GM18858 (cell line): ENCODE measurements around the gene EPGN.

Source experiments
- ATAC-seq: cut with Tn5 transposase; IDR thresholded peaks from one replicate; pipeline ENCODE4 v1.9.1; 2021; ENCODE audit not compliant: unreplicated experiment

Gene EPGN, protein sequence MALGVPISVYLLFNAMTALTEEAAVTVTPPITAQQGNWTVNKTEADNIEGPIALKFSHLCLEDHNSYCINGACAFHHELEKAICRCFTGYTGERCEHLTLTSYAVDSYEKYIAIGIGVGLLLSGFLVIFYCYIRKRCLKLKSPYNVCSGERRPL

DNA sequence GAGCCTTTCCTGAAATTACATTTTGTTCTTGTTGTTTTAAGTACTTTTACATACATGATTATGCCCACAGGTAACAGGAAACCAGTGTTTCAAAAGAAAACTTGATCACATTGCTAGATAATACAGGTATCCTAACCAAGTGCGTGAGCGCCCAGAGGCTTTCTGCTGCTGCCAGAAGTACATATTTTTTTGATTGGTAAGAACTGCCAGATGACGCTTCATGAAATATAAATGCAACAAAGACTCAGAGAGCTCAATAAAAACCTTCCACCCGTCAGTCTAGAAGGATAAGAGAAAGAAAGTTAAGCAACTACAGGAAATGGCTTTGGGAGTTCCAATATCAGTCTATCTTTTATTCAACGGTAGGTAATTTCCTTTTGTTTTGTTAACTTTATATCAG, at the start of gene EPGN:
Gene EPGN (plus strand): TSS at position 256 of the 400 bp plus-strand sequence. CDS start 64 bp downstream, at position 320.
- no peak for ATAC-seq

DNA sequence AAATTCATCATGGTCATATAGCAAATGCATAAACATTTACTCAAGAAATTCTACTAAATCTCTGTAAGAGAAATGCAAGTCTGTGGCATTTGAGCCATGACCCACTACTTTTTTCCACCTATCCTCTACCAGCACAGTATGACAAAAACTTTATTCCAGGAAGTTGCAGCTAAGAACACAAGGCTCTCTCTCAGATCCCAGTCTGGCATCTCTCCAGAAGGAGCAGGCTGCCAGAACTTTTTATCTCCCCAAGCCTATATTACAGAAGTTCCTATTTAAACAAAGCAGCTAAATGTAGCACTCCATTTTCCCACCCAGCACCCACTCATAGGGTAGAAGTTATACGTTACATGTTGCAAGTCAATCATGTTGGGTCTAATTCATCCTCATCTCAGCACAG, 49.3 kb upstream of the EPGN start:
- no peak for ATAC-seq

DNA sequence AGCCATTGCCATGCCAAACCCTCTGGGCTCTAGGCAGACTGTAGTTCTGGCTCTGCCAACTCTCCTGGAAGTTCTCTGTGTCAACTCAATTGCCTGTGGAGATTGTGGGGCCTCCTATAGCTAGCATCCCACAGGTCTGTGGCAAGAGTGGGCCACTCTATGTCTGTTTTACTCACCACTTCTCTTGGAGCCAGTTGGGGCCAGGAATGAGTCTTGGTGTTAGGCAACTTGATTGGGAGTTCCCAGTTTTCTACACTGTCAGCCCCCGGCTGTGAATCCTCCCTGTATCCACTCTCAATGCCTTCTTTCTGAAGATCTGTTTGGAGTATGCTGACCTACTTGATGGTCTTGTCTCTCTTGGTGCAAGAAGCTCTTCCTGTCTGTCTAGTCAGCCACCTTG, 48.2 kb upstream of the EPGN start:
- no peak for ATAC-seq

DNA sequence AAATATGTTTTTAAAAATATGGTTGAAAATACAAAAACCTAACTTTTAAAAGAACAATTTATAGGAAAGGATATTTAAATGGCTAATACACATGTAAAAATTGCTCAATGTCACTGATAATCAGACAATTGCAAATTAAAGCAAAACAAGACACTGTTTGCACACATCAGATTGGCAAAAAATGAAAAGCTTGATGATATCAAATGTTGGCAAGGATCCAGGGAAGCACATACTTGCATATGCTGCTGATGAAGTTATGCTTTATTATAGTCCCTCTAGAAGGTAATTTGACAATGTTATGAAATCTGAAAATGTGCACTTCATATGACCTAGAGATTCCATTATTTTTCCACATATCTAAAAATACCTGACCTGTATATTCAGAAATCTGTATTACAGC, 45.7 kb upstream of the EPGN start:
- ATAC-seq: no peak

DNA sequence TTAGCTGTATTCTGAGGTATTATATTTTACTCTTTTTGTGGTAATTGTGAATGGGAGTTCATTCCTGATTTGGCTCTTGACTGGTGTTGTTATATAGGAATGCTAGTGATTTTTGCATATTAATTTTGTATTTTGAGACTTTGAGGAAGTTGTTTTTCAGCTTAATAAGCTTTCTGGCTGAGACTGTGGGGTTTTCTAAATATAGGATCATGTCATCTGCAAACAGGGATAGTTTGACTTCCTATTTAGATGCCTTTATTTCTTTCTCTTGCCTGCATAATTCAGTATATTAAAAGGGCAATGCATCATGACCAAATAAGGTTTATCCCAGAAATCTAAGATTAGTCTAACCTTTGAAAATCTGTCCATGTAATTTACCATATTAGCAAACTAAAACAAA, 44.7 kb upstream of the EPGN start:
- no peak for ATAC-seq

DNA sequence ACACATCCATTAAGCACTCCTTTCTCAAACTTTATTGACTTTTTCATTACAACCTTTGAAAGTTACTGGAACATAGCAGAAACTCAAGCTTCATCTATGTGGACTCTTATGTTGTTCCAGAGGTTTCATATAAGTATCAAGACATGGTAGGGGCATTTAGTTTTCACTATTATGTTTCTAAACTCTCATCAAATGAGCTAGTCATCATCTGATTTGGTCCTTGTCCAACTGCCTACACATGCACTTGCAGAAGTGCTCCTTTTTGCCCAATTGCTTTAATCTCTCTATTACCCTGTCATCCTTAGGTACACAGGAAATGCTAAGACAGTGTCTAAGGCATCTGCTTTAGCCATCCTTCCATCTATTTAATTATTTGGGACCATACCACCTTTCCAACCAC, 42.2 kb upstream of the EPGN start:
- ATAC-seq: no peak

DNA sequence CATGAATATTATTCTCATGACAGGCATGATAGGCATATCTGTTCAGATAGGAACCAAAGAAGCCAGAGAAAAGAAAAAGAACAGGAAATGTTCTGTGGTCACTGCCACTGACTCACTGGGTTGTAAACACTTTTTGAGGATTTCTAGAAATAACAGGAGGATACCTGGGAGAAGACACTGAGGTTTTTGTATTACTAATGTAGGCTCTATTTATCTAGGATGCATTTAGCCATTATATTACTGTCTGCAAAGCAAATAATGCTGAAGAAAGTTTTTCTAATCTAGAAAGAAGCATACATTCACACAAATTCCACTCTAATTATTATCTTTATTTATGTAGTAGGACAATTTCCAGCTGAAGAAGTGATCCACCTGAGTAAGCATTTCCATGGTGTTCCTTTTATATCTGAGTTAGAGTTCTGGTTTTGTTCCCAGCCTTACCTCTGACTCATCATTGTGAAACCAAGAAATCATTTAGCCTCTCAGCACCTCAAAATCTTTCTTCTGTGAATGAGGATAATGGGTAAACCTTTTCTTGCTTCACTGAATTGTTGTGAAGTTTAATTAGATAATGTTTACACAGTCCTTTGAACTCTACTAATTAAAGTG, 40.2 kb upstream of the EPGN start:
- no peak for ATAC-seq

DNA sequence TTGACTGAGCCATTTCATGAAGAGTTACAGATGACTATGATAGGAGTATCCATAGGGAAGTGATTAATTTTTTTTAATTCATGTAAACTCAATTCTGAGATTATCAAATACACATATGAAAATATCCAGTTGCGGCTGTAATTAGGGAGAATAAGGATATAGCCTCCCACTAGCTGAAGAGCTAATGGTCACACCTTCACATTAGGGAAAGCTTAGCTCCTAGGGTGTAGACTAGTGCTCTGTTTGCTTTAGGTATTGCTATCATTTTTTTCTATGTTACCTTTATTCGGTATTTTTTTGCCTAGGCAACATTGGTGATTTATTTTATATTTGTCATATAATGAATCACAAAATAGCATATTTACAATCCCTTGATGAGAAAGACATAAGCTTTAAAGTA, 39.6 kb upstream of the EPGN start:
- no peak for ATAC-seq

DNA sequence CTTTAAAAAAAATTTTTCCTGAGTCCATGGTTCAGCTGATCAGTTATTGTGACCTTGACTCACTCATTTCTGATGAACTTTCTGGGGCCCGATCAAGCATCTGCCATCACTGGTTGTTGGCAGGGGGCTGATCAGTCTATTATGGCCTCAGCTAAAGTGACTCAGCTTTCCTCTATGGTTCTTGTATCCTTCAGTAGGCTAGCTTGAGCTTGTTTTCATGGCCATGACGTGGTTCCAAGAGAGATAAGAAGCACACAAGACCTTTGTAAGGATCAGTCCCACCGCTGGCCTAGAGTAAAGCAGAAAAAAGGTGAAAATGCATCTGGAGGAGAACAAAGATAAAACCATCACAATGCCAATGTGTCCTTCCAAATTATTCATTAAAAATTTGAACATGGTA, 29.8 kb upstream of the EPGN start:
- no peak for ATAC-seq

DNA sequence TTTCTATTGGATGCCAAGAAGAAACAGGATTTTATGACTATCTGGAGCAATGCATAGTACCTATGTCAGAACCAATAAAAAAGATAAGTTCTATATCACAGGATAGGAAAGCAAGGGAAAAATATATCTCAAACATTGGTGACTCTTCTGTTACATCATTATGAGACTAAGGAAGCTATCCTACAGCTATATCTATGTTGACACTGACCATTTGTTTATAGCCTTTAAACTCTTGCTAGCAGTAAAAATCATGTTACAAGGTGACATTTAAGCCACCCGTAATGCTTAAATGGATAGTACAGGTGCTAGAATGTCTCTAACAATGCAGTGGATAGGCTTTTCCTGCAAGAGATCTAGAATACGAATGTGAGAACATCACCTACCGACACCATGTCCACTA, 28.6 kb upstream of the EPGN start:
- no peak for ATAC-seq

DNA sequence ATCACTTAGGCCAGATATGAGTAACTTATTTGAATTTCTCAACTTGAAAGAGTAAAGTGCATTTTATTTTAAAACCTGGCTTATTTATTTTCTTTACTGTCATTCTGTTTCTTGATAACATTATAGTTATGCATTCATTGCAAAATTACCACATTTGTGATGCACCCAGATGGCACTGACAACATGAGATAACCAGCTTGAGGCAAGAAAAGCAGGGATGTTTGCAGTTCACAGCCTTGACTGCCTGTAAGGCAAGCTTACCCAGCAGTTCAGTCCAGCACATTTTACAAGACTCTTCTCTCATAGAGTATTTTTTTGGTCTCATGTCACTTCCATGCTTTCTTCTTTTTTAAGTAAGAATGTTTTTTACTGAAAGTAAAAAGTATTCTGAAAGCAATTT, 25.3 kb upstream of the EPGN start:
- ATAC-seq: no peak

DNA sequence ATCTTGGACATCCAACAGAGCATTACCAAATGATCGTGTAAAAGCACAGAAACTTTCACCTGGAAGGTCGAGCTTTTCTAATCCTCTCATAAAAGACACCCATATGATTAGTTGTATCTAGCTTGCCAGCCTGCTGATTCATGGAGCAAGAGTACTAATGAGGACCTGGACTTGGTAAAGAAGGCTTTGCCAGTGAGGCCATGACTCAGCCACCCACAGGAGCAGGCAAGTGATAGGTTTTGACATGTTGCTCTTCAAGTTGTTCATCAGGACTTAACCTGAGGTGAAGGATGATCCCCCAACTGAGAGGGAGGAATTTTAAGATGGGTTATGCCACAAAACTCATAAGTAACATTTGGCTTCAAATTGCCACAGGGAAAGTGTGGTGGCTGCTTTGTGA, 24.7 kb upstream of the EPGN start:
- ATAC-seq: no peak

DNA sequence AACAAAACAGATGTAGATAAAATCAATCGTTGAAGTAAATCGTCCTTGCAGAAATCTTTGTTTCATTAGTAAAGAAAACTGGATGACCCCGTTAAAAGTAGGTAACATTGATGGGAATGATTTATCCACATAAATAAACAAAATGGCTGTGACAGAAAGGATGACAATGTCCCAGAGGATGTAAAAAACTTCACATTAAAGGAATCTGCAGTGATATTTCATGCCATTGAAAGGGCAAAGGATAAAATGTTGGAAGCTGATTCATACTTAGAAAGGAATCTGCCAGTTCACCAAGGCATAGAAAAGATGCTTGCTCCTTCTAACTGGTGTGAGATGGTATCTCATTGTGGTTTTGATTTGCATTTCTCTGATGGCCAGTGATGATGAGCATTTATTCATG, 24.2 kb upstream of the EPGN start:
- ATAC-seq: no peak

DNA sequence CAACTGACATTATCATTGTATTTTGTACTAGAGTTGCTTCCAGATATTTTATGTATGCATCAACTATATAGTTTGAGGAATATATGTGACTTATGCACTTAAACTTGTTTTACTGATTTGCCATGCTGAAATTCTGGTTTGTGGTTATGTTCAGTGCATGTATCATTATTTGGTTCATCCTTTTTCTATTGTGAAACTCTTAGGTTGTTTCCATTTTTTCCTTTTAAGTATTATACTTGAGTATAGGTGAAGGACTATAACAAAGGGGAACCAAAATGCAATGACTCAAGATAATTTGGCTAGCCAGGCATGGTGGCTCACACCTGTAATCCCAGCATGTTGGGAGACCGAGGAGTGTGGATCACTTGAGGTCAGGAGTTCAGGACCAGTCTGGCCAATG, 21.1 kb upstream of the EPGN start:
- ATAC-seq: no peak

DNA sequence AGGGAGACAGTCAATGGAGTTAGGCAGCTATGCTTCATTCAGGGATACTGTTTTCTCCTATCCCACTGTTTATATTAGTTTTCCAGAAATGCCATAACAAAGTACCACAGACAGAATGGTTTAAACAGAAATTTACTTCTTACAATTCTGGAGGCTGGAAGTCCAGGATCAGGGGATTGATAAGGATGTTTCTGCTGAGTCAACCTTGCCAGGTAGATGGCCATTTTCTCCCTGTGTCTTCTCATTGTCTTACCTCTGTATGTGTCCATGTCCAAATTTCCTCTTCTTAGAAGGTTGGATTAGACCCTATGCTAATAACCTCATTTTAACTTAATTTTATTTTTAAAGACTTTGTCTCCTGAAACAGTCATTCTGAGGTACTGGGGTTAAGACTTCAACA, 20.5 kb upstream of the EPGN start:
- ATAC-seq: no peak

DNA sequence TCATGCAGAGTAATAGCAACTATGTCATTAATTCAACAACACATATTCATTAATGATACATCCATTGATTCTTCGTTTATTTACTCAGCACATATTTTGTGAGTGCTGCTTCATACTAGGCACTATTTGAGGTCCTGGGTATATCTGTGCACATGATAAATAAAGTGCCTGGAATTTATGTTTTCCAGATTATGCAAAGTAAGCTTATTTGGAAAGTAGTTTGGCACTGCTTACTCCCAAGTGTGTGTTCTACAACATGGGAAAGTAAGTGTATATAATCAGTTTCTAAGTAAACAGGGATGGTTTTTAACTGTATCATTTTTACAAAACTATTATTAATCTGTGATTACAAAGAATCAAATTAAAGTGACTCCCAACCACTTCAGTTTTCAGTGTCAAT, 16.8 kb upstream of the EPGN start:
- no peak for ATAC-seq

DNA sequence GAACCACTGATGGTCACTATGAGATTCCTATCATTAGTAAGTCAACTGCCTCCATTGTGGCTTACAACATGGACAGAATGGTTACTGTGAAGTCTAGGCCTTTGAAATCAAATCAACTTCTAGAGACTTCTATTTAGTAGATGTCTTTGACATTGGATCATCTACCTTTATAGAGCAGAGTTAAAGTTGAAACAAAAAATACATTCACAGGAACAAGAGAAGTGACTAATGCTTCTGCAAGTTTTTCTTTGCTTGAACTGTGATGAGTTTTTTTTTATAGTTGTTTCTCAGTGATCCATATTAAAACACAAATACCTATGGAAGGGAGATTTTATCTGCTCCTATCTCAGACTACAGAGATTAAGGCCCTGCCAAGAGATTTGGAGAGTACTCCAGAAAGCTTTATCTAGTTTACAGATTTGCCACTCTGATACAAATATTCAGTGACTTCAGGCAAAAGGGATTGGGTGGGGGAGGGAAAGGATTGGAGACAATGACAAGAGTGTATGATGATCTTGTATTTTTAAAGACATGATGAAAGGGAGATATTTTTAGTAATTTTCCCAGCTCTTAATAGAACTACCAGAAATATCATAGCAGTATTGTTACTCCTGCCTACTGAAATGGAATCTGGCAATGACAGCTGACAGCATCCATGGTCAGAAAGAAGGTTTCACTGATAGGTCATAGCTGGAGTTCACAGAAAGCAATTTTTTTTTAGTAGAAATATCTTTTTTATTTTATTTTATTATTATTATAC, 16.0 kb upstream of the EPGN start:
- no peak for ATAC-seq

DNA sequence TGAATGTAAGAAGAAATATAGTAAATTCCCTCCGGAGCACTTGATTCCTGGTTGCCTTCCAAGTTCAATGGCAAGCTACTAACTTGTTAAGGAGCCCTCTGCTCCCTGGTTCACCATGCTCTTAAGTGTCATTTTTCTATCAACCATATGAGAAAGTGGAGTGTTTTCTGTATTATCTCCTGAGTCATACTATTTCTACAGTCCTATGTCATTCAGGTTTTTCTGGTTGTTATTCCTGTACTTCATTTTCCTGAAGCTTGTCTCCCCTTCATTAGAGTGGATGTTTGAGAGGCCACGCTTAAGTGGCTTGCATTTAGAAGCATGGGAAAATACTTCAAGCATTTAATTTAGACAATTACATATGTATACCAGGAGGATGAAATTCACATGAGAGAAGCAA, 14.7 kb upstream of the EPGN start:
- no peak for ATAC-seq

DNA sequence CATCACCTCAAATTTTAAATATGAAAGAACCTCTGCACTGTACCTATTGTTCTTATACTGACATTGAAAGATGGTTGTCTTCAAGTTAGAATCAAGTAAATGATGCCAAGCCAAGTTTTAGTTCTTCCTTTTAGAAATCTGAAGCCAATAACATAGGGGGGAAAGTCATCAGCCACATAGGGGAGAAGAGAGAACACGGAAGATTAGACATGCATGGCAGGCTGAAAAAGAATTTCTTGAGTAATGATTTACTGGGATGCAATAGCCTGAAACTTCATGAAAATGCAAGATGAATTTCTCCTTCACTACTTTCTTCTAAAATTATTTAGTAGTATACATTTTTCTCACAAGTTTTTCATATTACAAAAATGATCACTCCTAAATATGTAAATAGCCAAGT, 13.6 kb upstream of the EPGN start:
- ATAC-seq: no peak

DNA sequence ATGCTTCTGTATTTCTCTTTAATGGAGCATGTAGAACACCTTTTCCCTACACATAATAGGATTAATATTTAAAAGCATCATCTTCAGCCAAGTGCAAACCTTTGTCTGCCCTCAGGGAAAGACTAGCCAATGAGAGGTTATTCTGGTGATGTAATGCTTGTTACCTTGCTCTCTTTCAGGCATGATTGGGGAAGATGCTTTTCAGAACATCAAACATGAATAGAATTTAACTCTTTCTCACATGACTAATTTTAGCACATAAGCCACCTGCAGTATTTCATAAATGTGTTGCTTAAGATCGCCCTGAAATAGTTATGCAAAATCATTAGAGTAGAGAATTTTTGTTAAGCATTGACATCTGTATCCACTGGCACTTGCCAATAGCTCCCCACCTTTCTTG, 10.7 kb upstream of the EPGN start:
- ATAC-seq: no peak

DNA sequence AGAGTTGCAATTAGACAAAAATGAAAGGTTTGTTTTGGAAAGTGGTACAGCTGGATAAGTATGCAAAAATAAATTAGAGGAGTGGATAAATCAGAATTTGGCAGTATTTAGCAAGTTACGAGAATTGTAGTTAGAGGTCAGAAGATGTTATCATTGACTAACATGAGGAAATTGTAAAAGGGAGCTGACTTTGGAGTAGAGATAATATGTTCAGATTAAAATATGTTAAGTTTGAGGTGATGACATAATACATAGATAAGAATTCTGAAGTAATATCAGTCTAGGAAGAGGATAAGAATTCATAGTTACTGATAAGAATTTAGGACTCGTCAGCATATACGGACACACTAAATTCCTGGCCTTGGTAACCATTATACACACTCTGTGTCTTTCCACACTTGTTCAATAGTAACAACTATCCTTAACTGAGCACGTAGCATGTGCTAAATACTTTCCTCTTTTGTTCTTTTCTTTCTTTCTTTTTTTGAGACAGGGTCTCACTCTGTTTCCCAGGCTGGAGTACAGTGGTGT, 4.1 kb upstream of the EPGN start:
- ATAC-seq: no peak

DNA sequence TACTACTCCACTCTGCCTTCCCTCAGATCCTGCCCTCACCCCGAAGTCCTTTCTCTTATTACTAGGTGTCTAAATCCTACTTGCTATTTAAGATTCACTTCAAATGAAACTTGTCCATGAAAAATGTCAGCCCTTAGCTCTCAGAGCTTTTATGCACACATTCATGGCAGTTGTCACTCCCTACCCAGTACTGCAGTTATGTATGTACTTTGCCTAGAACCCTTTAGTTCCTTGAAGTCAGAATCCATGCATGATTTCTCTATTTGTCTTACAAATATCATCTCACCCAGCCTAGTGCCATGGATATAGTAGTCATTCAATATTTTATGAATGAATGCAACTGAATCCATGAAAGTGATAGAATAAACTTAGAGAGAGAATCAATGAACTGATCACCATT, 3.3 kb upstream of the EPGN start:
- no peak for ATAC-seq
